HFF-Myc (cell line): ENCODE measurements around the gene AFF1.

ENCODE experiments used
- DNase-seq: peaks from one replicate; pipeline ENCODE4 v3.0.0-alpha.2; 2011; ENCODE audit warnings: low read depth; ENCODE audit errors: extremely low read depth
- H3K4me3 ChIP-seq: replicated peaks from 2 replicates; pipeline ENCODE4 v1.5.1; 2011; ENCODE audit warnings: low read depth, mild to moderate bottlenecking, control low read depth, low read length
- CTCF ChIP-seq: IDR thresholded peaks from 2 replicates; pipeline ENCODE4 v1.5.1; 2012; ENCODE audit warnings: mild to moderate bottlenecking, low read depth, low read length, control low read depth; ENCODE audit errors: missing control alignments

Gene AFF1

GRCh38 chr4:86935566-86935852, 698 bp downstream of the AFF1 start:
- no peak for TF ChIP-seq CTCF
- H3K4me3 ChIP-seq: peak overlapping the region; percentile 67
- DNase-seq: no peak

GRCh38 chr4:86935853-86936733, 1.3 kb downstream of the AFF1 start:
- no peak for TF ChIP-seq CTCF

GRCh38 chr4:86938771-86939520, 4.1 kb downstream of the AFF1 start:
- no peak for DNase-seq
- H3K4me3 ChIP-seq: no peak overlapping the region
- TF ChIP-seq CTCF: no peak

More at GRCh38 chr4:86935853-86936733, 1.3 kb downstream of the AFF1 start:
- peak overlapping the region; percentile 67 for H3K4me3 ChIP-seq
- DNase-seq: no peak

GRCh38 chr4:86939729-86940575, 5.1 kb downstream of the AFF1 start:
- no peak for TF ChIP-seq CTCF
- no peak for DNase-seq
- no peak overlapping the region for H3K4me3 ChIP-seq

GRCh38 chr4:86940920-86941460, 6.2 kb downstream of the AFF1 start:
- TF ChIP-seq CTCF: no peak
- DNase-seq: no peak

GRCh38 chr4:86942185-86942666, 7.4 kb downstream of the AFF1 start:
- no peak for DNase-seq
- no peak for TF ChIP-seq CTCF
- H3K4me3 ChIP-seq: no peak overlapping the region

More at GRCh38 chr4:86940920-86941460, 6.2 kb downstream of the AFF1 start:
- H3K4me3 ChIP-seq: no peak overlapping the region
